HG03354 (cell line): ENCODE measurements around the gene SMYD3.
"Not testable (repeated sequence)": the region's sequence is repeated elsewhere in the genome, so short reads cannot be mapped to it uniquely, and the experiment has no call there.

ENCODE experiments used
- ATAC-seq: cut with Tn5 transposase; IDR thresholded peaks from one replicate; pipeline ENCODE4 v1.9.1; 2021; ENCODE audit warnings: mild to moderate bottlenecking; ENCODE audit not compliant: unreplicated experiment, poor library complexity, severe bottlenecking

The SMYD3 gene

GRCh38 chr1:245760301-245760700 lies 746.8 kb downstream of the SMYD3 start:
- ATAC-seq: no peak

DNA sequence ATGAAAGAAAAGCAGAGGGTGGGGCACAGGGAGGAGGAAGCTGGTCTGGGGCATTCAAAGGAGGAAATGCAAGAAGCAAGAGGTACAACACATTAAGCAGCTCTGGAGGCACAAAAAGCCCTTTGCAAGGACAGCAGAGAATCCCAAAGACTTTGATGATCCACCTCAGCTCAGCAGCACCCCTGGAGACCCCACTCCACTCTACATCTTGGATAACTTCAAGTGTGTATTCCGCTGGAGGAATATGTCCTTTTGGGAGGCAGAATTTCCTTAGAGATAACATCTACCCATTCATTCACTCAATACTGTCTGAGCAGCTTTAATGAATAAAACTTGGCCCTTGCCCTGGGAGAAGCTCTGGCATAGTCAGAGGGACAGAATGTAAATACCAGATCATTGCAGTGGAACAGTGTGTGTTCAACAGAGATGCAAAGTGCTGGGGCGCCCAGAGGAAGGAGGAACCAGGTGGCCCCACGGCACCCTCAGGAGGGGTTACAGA lies 752.6 kb downstream of the SMYD3 start:
- no peak for ATAC-seq

GRCh38 chr1:245753807-245754206 lies 753.3 kb downstream of the SMYD3 start:
- ATAC-seq: no peak

- no peak for ATAC-seq
Observed at GRCh38 chr1:245752561-245752960, 754.5 kb downstream of the SMYD3 start.

- ATAC-seq: no peak
Observed at GRCh38 chr1:245751726-245752470, 755.2 kb downstream of the SMYD3 start.

DNA sequence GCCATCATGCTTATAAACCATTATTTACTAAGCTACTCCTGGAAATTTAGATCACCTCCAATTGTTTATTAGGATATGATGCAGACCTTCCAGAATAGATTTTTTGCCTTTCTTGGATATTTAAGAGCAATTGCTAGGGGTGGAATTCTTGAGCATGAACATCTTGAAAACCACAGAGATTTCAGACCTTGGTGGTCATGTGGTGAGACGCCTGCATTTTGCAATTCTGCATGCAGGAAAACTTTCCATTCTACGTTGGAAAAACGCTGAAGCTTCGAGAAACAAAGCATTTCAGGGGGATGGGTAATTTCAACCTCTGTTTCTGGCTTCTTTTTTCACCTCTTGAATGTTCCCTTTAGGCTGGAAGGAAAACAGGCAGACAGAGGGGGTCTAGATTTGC lies 756.0 kb downstream of the SMYD3 start:
- ATAC-seq: no peak

DNA sequence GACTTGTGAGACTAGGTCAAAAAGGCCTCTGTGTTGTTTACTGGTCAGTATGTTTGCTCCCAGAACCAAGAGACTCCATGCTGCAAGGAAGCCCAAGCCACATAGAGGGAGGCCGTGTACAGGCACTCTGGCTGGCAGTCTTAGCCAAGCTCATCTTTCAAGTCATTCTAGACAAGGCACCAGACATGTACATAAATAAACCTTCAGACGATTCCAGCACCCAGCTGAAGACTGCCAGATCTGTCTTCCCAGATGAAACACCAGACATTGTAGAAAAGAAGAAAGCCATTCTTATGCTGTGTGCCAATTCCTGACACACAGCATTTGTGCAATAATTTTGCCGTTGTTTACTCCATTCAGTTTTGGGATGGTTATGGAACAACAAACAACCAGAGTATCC lies 756.8 kb downstream of the SMYD3 start:
- no peak for ATAC-seq

GRCh38 chr1:245749053-245749452 lies 758.0 kb downstream of the SMYD3 start:
- ATAC-seq: no peak

DNA sequence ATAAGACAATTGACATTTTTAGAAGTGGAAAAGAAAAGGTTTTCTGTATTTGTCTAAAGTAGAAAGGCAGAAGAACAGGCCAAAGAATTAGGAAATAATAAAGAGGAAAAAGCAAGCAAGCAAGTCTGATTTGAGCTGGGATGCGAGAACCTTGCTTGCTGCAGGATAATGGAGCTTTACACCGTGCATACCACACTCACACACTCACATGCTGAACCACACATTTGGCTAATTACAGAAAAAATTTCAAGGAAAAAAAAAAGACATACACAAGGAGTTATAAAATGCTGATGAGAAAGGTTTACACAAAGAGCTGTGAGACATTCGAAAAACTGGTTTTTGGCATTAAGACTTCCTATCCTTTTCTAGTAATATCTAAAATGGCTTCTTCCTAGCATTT lies 758.4 kb downstream of the SMYD3 start:
- ATAC-seq: no peak

- no peak for ATAC-seq
Observed at GRCh38 chr1:245748240-245748639, 758.8 kb downstream of the SMYD3 start.

DNA sequence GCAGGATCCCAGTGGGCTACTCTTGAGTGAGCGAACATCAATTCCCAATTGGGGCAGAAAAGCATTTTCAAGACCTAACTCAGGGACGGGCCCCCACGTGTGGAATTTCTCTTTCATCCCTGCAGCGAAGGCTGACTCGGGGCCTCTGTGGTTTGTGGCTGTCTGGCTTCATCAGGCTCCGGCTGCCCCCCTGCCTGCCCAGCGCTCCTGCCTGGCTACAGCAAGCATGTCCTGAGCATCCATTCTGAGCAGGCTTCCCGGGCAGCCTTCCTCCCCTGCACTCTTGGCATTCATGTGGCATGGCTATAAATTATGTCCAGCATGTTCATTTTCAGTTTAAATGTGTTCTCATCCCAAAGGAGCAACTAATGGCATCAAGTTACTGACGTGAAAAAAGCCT lies 764.2 kb downstream of the SMYD3 start:
- no peak for ATAC-seq

- ATAC-seq: not testable (repeated sequence)
Observed at GRCh38 chr1:245740336-245740735, 766.7 kb downstream of the SMYD3 start.

GRCh38 chr1:245730801-245731200 lies 776.3 kb downstream of the SMYD3 start:
- ATAC-seq: no peak

GRCh38 chr1:245728035-245728434 lies 779.0 kb downstream of the SMYD3 start:
- not testable (repeated sequence) for ATAC-seq

- no peak for ATAC-seq
Observed at GRCh38 chr1:245721488-245721887, 785.6 kb downstream of the SMYD3 start.

GRCh38 chr1:245718951-245719350 lies 788.1 kb downstream of the SMYD3 start:
- ATAC-seq: no peak

GRCh38 chr1:245718123-245718522 lies 789.0 kb downstream of the SMYD3 start:
- no peak for ATAC-seq

DNA sequence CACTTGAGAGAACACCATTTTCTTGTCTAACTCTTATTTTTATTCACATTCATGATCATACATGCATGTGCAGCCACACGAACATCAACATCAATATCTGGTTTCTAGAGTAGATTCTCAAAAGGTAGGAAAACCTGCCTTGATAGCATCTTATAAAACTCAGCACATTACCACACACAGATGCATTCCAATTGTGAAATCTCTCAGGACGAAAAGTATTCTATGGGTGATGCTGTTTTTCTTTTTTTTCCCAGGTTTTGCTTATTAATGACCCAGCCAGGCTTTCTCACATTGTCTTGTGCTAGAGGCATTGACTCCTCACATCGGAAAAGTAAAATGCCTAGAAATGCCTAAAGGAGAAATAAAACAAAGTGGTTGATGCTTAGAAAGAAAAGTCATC lies 789.5 kb downstream of the SMYD3 start:
- ATAC-seq: no peak

DNA sequence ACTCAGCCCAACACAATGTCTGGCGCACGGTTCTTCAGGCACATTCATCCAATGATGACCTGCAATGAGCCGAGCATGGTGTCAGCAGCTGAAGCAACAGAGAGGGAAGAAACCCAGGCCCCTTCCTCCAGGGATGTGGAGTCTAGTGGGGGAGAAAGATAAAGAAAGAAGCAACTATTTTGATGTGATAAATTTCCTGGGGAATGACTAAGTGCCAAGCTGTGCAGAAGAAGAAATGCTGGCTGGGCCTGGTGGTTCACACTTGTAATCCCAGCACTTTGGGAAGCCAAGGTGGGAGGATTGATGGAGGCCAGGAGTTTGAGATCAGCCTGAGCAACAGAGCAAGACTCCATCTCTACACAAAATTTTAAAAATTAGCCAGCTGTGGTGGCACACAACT lies 790.5 kb downstream of the SMYD3 start:
- no peak for ATAC-seq

- ATAC-seq: no peak
Observed at GRCh38 chr1:245715970-245716369, 791.1 kb downstream of the SMYD3 start.

DNA sequence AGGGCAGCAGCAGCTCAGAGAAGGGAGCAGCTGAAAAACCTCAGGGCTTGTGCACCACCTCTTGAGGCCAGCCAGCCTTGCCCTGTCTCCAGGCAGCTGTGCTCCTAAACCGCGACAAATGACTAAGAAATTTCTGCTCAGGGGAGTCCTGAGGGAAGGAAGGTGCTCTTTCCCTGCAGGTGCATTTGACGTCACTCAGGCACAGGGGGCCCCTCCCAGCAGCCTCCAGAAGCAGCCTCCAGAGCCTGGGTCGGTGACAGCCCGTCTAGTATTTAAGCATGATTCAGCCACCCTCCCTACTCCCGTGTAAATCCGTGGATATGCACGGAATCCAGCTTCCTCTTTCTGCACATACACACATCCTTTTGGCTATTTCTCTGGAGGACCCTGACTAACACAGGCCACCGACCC lies 791.8 kb downstream of the SMYD3 start:
- no peak for ATAC-seq

GRCh38 chr1:245714027-245714426 lies 793.1 kb downstream of the SMYD3 start:
- not testable (repeated sequence) for ATAC-seq
